Erythroblast (primary cell): ENCODE data around the gene KLRC3.
"Not testable (repeated sequence)": the region's sequence is repeated elsewhere in the genome, so short reads cannot be mapped to it uniquely, and the experiment has no call there.

Experiments used
- DNase-seq, 2 experiments: peaks; one replicate each; lab custom pipeline; 2025; lab: John Stamatoyannopoulos, UW
- GATA1 ChIP-seq: IDR thresholded peaks from 2 replicates; pipeline ENCODE4 v1.6.1; 2011; ENCODE audit warnings: low read depth, mild to moderate bottlenecking, control low read depth, low read length, moderate library complexity
- POLR2A ChIP-seq: IDR thresholded peaks from 2 replicates; pipeline ENCODE4 v1.6.1; 2011; ENCODE audit warnings: mild to moderate bottlenecking, low read length

The KLRC3 gene

DNA sequence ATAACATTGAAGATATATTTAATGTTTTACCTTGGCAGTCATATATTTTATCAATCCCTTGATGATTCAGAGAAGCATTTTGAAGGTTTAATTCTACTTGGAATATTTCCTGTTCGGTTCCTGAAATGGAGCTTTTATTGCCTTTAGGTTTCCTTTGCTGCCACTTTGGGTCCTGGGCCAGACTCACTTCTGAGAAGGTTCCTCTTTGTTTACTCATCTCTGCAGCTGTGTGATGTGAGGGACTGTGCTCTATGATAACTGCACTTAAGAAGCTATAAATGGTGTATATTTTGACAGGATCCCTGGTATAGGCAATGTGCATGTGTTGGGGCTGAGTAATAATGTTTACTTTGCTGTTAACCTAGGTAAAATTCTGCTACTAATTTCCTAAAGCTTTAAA, at the start of gene KLRC3:
Gene KLRC3, minus strand, starts transcription at position 262 of the 400 bp plus-strand sequence. Its CDS starts 45 bp downstream, at position 217.
- not testable (repeated sequence) for DNase-seq

DNA sequence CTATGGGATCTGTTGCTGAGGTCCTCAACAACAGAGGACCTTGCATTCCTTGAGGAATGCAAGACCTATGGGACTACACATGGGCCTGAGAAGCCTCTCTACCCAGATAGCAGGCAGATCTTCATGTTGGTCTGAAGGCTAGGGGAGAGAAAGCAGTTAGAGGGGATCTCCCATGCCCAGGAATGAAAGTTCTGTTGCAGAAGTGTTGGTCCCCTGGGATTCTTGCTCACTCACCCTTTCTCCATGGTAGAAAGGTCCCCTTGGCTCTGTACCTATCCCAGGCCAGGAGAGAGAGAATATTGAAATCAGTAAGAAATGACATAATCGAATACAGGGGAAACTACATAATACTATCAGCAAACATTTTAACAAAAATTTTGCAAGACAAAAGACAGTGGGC, 49.3 kb upstream of the KLRC3 start:
- no peak for TF ChIP-seq POLR2A
- no peak for TF ChIP-seq GATA1
- DNase-seq, result no peak

GRCh38 chr12:10466311-10466710, 45.9 kb upstream of the KLRC3 start:
- no peak for TF ChIP-seq GATA1
- TF ChIP-seq POLR2A, result no peak
- no peak for DNase-seq

GRCh38 chr12:10457760-10458159, 37.4 kb upstream of the KLRC3 start:
- DNase-seq, result no peak
- TF ChIP-seq POLR2A, result no peak
- TF ChIP-seq GATA1, result no peak

GRCh38 chr12:10456856-10457255, 36.5 kb upstream of the KLRC3 start:
- DNase-seq, result no peak
- TF ChIP-seq POLR2A (no peak), GATA1 (no peak)

- no peak for DNase-seq
- TF ChIP-seq GATA1 (no peak), POLR2A (no peak)
Observed at GRCh38 chr12:10455766-10456165, 35.4 kb upstream of the KLRC3 start.

DNA sequence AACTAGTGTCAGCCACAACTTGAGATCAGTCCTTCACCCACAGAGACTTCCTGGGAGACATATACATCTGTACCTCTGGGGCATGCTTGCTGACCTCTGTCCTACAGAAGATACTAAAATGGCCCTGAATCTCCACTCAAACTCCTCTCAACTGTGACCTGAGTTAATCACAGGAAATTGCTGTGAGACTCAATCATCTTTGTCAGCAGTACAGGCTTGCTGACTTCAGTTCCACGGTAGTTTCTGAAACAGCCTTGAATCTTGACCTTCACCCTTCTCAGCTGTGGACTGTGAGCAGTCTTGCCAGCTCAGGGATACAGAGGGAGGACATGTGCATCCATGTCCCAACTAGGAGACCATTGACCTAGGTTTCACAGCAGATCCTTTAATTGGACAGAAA, 34.1 kb upstream of the KLRC3 start:
- TF ChIP-seq GATA1, result no peak
- no peak for TF ChIP-seq POLR2A

GRCh38 chr12:10453156-10453555, 32.8 kb upstream of the KLRC3 start, which contains the start of gene KLRC1:
KLRC1 (minus strand) TSS chr12:10453377; CDS start chr12:10451156, 2,221 bp downstream.
- no peak for DNase-seq
- TF ChIP-seq POLR2A (no peak), GATA1 (no peak)

More for the DNA sequence above, 34.1 kb upstream of the KLRC3 start:
- DNase-seq, result no peak

DNA sequence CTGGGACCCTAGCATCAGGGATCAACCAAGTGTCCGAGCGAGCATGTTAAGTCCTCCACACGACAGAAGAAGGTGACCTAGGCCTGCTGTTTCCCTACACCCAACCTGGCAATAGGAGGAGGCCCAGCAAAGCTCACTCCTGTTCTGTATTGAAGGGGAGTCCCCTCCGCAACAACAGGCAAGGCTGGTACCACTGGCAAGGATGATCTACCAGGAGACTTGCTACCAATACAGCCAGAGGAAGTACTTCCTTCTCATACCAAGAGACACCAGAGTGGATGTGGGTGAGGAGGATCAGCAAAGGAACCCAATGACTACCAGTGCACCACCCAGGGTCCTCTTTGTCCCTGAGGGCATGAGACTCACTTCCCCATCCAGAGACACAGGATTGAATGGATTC, 27.8 kb upstream of the KLRC3 start:
- no peak for DNase-seq
- TF ChIP-seq POLR2A (no peak), GATA1 (no peak)

GRCh38 chr12:10446052-10446451, 25.7 kb upstream of the KLRC3 start:
- DNase-seq, result not testable (repeated sequence)

- DNase-seq, result not testable (repeated sequence)
Observed at GRCh38 chr12:10441144-10441543, 20.7 kb upstream of the KLRC3 start.

- DNase-seq, result not testable (repeated sequence)
Observed at GRCh38 chr12:10439608-10440274, 19.3 kb upstream of the KLRC3 start.

DNA sequence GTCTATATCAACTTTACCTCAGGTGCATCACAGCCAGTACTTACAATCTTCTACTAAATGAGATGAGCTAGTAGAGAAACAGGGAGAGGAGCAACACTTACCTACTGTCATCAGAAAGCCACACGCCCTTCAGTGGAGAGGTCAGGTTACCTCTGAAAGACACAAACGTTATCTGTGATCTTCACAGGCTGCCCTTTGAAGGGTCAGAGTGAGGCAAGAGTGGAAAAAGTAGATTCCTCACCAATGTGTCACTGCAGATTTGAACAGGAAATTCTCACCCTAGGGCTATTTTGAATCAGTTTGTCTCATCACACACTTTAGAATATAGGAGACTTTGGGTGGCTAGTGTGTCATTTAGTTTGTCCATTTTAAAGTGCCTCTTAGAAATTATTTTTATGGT, 17.2 kb upstream of the KLRC3 start:
- DNase-seq, result not testable (repeated sequence)

GRCh38 chr12:10435816-10436215, 15.4 kb upstream of the KLRC3 start, which contains the start of gene KLRC2:
KLRC2 (minus strand) TSS chr12:10436010; CDS start chr12:10435986, 24 bp downstream.
- not testable (repeated sequence) for DNase-seq

DNA sequence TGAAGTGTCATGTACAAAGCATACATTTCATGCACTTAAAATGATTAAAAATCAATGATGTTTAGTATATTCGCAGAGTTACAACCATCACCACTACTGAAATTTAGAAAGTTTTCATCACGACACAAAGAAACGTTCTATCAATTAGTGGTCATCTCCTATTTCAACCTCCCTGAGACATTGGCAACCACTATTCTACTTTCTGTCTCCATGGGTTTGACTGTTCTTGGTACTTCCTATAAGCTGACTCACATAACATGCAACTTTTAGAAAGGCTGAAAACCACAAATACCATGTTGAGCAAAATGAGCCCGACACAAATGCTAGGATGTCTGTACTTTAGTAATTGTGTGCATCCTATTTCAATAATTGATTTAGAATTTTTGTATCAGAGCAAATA, 10.2 kb upstream of the KLRC3 start:
- DNase-seq, result not testable (repeated sequence)

DNA sequence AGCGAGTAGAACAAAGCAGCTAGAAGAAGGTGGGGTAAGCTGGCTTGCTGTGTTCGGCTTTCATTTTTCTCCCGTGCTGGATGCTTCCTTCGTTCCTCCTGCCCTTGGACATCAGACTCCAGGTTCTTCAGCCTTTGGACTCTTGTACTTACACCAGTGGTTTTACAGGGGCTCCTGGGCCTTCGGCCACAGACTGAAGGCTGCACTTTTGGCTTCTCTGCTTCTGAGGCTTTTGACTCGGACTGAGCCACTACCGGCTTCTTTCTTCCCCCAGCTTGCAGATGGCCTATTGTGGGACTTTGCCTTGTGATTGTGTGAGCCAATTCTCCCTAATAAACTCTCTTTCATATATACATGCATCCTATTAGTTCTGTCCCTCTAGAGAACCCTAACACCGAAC, 5.5 kb upstream of the KLRC3 start:
- not testable (repeated sequence) for DNase-seq

DNA sequence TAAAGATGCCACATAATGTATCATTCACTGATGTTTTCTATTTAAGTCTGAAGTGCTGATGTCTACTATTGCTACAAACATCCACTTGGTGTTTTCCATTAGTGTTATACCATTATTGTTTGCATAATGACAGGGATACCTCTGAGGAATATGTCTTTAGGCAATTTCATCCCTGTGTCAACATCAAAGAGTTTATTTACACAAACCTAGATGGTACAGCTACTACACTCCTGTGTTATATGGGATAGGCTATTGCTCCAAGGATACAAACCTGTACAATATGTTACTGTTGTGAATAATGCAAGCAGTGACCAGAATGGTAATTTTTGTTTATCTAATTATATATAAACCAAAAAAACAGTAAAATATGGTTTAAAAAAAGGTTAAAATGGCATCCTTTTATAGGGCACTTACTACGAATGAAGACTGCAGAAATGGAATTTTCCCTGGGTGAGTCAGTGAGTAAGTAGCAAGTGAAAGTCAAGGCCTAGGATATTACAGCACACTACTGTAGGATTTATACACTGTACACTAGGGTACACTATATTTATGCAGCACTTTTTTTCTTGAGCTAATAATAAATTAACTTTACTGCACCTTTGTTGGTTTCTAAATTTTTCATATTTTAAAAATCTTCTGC, 4.0 kb upstream of the KLRC3 start:
- not testable (repeated sequence) for DNase-seq

GRCh38 chr12:10422159-10422558, 1.8 kb upstream of the KLRC3 start:
- not testable (repeated sequence) for DNase-seq
